ENCODE data around the gene CNBP.

Gene CNBP

GRCh38 chr3:129207479-129207878 lies 23.8 kb upstream of the CNBP start:
- no peaks in the 10 kb centered on the region for H3K79me2 ChIP-seq (ENCODE audit: low read length)
- no peak overlapping the region for H3K9ac ChIP-seq (ENCODE audit: low read length)
- no peak overlapping the region for H3K27ac ChIP-seq (ENCODE audit: low read length)
- H3K4me1 ChIP-seq (ENCODE audit: low read length), result peaks cover 13% of the 10 kb centered on the region; the same call in 1 of the 2 replicates
- H3K27me3 ChIP-seq (ENCODE audit: low read depth, low read length), result no peaks in the 10 kb centered on the region
- no peaks in the 10 kb centered on the region for H3K9me3 ChIP-seq (ENCODE audit: insufficient read depth, low read length)
- TF ChIP-seq EZH2phosphoT487 (IDR thresholded peaks at IDR 0.05; ENCODE audit: low read depth), result no peak
- TF ChIP-seq CTCF (IDR thresholded peaks at IDR 0.05; ENCODE audit: low read depth, low read length), result no peak
- H3K4me2 ChIP-seq (ENCODE audit: low read length), result peak overlapping the region; percentile 41
- H2AFZ ChIP-seq (ENCODE audit: low read depth, low read length), result peak overlapping the region; percentile 42; the same call in 1 of the 2 replicates
- H3K4me3 ChIP-seq (ENCODE audit: low read length), result no peak overlapping the region
- no peaks in the 10 kb centered on the region for H3K36me3 ChIP-seq (replicated peaks; ENCODE audit: low read depth, low read length)
- H4K20me1 ChIP-seq (ENCODE audit: insufficient read depth, low read length), result no peaks in the 10 kb centered on the region

GRCh38 chr3:129205109-129205832 lies 21.6 kb upstream of the CNBP start:
- Histone ChIP-seq H3K4me1 (ENCODE audit: low read length) (peaks cover 13% of the 10 kb centered on the region; the same call in 1 of the 2 replicates), H3K27ac (ENCODE audit: low read length) (no peak overlapping the region), H3K27me3 (ENCODE audit: low read depth, low read length) (no peaks in the 10 kb centered on the region), H2AFZ (ENCODE audit: low read depth, low read length) (no peak overlapping the region), H3K79me2 (ENCODE audit: low read length) (no peaks in the 10 kb centered on the region), H3K9me3 (ENCODE audit: insufficient read depth, low read length) (no peaks in the 10 kb centered on the region), H3K4me2 (ENCODE audit: low read length) (no peak overlapping the region), H3K9ac (ENCODE audit: low read length) (no peak overlapping the region), H3K36me3 (replicated peaks; ENCODE audit: low read depth, low read length) (no peaks in the 10 kb centered on the region), H3K4me3 (ENCODE audit: low read length) (no peak overlapping the region), H4K20me1 (ENCODE audit: insufficient read depth, low read length) (no peaks in the 10 kb centered on the region)
- TF ChIP-seq EZH2phosphoT487 (IDR thresholded peaks at IDR 0.05; ENCODE audit: low read depth) (no peak), CTCF (IDR thresholded peaks at IDR 0.05; ENCODE audit: low read depth, low read length) (no peak)

GRCh38 chr3:129204473-129204872 lies 20.8 kb upstream of the CNBP start:
- Histone ChIP-seq H3K27me3 (ENCODE audit: low read depth, low read length) (no peaks in the 10 kb centered on the region), H3K27ac (ENCODE audit: low read length) (no peak overlapping the region), H3K4me1 (ENCODE audit: low read length) (peaks cover 13% of the 10 kb centered on the region; the same call in 1 of the 2 replicates), H3K9ac (ENCODE audit: low read length) (no peak overlapping the region), H3K79me2 (ENCODE audit: low read length) (no peaks in the 10 kb centered on the region), H4K20me1 (ENCODE audit: insufficient read depth, low read length) (no peaks in the 10 kb centered on the region), H3K36me3 (replicated peaks; ENCODE audit: low read depth, low read length) (no peaks in the 10 kb centered on the region), H3K9me3 (ENCODE audit: insufficient read depth, low read length) (no peaks in the 10 kb centered on the region), H2AFZ (ENCODE audit: low read depth, low read length) (no peak overlapping the region), H3K4me2 (ENCODE audit: low read length) (no peak overlapping the region), H3K4me3 (ENCODE audit: low read length) (no peak overlapping the region)
- TF ChIP-seq EZH2phosphoT487 (IDR thresholded peaks at IDR 0.05; ENCODE audit: low read depth), result no peak
- TF ChIP-seq CTCF (IDR thresholded peaks at IDR 0.05; ENCODE audit: low read depth, low read length), result no peak

GRCh38 chr3:129199366-129199765 lies 15.7 kb upstream of the CNBP start:
- no peak overlapping the region for H3K27ac ChIP-seq (ENCODE audit: low read length)
- TF ChIP-seq EZH2phosphoT487 (IDR thresholded peaks at IDR 0.05; ENCODE audit: low read depth), result no peak
- TF ChIP-seq CTCF (IDR thresholded peaks at IDR 0.05; ENCODE audit: low read depth, low read length), result no peak
- peaks cover 26% of the 10 kb centered on the region for H3K4me1 ChIP-seq (ENCODE audit: low read length)
- no peaks in the 10 kb centered on the region for H4K20me1 ChIP-seq (ENCODE audit: insufficient read depth, low read length)
- no peaks in the 10 kb centered on the region for H3K36me3 ChIP-seq (replicated peaks; ENCODE audit: low read depth, low read length)
- H2AFZ ChIP-seq (ENCODE audit: low read depth, low read length), result no peak overlapping the region
- H3K4me3 ChIP-seq (ENCODE audit: low read length), result no peak overlapping the region
- no peaks in the 10 kb centered on the region for H3K9me3 ChIP-seq (ENCODE audit: insufficient read depth, low read length)
- no peak overlapping the region for H3K9ac ChIP-seq (ENCODE audit: low read length)
- H3K4me2 ChIP-seq (ENCODE audit: low read length), result no peak overlapping the region
- no peaks in the 10 kb centered on the region for H3K27me3 ChIP-seq (ENCODE audit: low read depth, low read length)
- no peaks in the 10 kb centered on the region for H3K79me2 ChIP-seq (ENCODE audit: low read length)

Data from OCI-LY3 (cell line).